GM19351 (cell line): Measurements from ENCODE around the gene NPDC1.
"Not testable (repeated sequence)": the region's sequence is repeated elsewhere in the genome, so short reads cannot be mapped to it uniquely, and the experiment has no call there.

Source experiments
- ATAC-seq: cut with Tn5 transposase; IDR thresholded peaks from one replicate; pipeline ENCODE4 v1.9.1; 2021; ENCODE audit warnings: mild to moderate bottlenecking, moderate library complexity; ENCODE audit not compliant: unreplicated experiment

Gene NPDC1

DNA sequence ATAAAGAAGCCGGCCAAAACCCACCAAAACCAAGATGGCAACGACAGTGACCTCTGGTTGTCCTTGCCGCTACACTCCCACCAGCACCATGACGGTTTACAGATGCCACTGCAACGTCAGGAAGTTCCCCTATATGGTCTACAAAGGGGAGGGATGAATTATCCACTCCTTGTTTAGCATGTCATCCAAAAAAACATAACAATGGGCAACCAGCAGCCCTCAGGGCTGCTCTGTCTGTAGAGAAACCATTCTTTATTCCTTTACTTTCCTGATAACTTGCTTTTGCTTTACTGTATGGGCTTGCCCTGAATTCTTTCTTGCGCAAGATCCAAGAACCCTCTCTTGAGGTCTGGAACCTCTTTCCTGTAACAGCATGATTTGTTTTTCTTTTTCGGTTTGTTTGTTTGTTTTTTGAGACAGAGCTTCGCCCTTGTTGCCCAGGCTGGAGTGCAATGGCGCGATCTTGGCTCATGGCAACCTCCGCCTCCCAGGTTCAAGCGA is 29.3 kb upstream of the NPDC1 start:
- ATAC-seq = no peak

DNA sequence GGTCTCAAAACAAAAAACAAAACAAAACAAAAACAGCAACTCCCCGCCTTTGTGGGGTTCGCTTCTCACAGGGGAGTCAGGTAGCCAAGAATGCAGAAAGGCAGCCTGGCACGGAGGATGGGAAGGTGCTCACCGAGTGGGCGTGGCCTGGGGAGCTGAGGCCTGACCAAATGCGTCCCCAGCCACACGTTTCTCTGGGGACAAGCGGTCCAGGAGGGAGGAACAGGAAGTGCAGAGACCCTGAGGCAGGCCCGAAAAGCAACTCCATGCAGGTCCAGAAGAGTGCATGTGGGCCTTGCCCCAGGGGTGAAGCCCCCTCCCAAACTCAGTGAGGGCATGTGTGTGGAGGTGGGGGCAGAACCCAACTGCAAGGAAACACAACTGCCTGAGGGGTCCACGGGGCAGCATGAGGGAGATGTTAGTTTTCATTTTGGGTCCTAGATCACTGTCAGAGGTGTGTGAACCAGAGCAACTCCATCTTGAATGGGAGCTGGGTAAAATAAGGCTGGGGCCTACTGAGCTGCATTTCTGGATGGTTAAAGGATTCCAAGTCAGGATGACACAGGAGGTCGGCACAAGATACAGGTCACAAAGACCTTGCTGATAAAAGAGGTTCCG is 28.8 kb upstream of the NPDC1 start:
- no peak for ATAC-seq

DNA sequence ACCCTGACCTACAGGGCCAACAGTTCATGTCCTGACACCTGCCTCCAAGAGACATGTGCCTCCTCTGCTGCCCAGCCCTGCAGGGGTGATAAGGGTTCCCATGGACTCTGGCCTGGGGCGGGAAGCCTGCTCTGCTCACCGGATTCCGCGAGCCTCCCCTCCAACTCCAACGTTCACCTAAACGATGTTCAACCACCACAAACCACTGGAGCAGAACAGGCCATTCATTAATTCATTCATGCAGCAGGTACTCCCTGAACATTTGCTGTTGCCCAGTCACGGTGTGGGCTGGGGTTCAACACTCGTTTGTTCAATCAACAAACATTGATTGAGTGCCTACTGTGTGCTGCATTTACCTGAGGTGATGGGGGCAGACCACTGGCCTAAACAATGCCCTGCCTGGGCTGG is 28.0 kb upstream of the NPDC1 start:
- ATAC-seq = no peak

DNA sequence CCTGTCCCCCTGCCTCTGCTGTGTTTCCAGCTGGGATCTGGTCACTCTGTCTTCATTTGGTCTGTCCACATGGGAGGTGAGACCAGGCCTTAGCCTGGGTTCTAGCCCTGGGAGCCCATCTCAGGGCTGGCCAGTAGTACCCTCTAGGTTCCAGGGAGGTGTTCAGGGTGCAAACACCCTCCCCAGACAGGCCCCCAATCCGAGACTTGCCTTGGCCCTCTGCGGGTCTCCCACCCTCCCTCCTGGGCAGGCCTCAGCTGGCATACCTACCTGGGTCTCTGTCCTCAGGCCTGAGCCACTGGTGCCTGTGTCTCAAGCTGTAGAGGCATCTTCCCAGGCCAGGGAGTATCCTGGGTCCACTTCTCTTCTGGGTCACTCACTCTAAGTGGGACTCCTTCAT is 25.3 kb upstream of the NPDC1 start:
- ATAC-seq = no peak

DNA sequence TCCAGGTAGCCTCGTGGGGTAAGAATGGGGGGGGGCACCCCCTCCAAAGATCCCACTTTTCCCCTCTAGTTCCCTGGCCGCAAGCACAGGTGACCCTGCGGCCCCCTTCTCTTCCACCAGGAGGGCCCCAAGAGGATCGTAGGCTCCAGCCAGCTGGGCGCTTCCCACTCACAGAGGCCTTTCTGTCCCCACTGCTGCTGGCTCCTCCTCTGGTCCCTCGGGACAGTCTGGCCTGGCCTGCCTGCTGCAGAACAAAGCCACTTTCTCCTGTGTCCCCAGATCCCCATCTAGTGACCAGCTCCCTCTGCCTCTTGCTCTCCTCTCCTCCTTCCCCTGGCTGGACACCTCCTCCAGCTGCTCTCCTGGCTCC is 24.9 kb upstream of the NPDC1 start:
- ATAC-seq = no peak

DNA sequence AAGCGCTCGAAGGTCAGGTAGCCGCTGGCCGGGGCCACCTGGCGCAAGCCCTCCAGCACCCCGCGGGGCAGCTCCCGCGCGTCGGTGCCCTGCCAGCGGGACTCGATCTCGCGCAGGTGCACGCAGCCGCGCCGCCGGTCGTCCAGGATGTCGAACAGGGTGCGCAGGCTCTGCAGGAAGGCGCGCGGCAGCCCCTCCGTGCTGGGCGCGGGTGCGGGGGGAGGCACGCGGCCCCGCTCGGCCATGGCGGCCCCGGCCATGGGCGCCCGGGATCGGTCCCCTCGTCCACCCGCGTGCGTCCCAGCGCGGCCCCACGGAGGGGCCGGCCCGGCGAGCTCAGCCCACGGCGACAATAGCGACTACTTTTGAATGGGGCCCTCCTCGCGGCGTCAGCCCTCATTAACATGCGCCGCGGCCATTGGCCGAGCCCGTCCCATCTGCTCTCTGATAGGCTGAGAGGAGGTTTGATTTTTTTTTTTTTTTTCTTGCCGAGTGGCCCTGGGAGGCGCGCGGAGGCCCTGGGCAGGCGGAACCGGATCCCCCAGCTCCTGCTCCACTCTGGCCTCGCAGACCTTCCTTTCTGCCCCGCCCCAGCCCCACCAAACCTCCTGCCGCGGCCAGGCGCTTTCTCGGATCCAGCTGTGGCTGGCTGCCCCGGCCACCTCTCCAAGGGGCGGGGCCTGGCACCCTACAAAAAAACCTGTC is 24.4 kb upstream of the NPDC1 start, which contains the start of gene SAPCD2:
Gene SAPCD2, minus strand, starts transcription at position 357 of the 705 bp plus-strand sequence. Its CDS starts 97 bp downstream, at position 260.
- peak; percentile 75 for ATAC-seq

DNA sequence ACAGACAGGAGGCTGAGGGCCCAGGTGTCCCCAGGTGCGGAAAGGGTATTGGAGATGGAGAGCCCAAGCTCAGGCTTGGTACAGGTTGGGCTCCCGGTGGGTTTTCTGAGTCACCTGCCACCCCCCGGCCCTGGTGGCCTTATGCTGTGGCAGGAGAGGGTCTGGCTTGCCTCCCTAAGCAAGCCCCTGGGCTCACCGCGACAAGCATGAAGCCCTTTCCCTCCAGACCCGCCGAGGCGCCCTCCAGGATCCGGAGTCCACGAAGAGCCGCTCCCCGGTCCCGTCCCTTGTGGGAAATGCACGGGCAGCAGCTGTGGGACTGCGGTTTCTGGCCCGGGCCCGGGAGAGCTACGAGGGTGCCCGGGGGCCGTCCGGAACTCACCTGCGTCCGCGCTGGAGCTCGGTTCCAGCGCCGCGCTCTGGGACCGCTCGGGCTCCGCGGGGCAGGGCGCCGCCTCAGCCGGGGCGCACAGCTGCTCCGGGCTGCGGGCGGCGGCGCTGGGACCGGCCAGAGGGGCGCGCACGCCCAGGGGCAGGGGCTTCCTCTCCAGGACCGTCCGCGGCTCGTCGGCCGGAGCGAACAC is 23.6 kb upstream of the NPDC1 start:
- peak; percentile 8 for ATAC-seq

DNA sequence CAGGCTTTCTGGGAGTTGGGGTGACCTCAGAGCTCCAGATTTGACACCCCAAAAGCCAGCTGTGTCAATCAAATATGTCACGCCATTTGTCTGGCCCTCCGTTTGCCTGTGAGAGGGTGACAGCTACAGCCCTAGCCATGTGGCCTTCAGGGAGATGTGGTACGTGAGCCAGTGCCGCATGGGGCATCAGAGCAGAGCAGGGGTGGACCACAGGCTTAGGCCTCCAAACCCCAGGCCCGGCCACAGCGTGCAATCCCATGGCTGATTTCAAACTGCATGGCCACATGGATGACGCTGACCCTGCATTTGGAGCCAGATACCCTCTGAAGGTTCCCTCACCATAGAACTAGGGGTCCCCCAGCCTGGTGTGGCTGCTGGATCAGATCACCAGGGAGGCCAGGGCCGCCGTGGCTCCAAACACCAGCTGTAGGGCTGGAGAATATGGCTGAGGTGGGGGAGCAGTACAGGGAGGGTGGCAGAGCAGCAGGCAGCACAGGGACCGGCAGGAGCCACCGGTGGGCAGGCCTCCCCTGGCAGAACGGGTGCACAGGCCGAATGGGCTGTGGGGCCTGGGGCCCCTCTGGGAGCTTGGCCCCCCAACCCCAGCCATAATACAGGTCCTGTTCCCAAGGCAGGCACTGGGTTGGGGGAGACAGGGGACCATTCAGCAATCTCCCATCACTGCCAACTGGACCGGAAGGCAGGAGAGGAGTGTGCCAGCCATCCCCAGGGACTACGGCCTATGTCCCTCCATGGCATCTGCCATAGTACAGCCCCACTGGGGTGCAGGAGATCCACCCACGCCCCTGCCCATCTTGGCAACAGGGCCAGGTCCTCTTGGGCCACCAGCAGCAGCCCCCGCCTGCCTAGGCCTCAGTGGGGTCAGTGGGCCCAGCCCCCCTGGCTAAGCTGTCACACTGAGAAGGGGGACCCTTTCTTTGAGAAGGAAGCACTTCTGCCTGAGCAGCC is 22.8 kb upstream of the NPDC1 start:
- no peak for ATAC-seq

DNA sequence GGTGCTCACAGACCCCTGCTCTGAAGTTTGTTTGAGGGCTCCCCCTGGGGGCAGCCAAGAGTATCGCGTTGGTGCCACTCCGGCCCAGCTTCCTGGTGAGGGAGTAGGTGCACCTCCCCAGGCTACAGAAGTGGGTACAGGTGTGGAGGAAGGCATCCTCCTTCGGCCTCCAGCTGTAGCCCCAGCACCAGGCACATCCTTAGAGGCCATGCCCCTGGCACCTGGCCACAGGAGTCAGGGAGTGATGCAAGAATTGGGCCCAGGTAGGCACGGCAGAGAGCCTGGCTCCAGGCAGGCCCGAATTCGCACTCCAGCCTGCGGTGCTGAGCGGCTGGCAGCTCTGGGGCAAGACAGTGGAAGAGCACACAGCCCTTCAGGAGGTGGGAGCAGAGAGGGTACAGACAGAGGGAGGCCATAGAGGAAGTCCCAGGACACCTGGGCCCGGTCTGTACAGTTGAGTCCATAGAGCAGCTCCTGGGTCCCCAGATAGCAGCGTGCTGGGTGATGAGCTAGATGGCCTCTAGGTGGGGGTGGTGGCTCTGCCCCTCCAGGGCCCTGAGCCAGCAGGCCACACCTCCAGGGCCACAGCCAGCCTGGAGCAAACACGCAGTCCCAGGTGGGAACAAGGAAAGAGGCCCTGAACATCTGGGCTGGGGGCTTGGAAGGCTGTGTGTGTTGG is 22.0 kb upstream of the NPDC1 start:
- ATAC-seq = peak; percentile 31

DNA sequence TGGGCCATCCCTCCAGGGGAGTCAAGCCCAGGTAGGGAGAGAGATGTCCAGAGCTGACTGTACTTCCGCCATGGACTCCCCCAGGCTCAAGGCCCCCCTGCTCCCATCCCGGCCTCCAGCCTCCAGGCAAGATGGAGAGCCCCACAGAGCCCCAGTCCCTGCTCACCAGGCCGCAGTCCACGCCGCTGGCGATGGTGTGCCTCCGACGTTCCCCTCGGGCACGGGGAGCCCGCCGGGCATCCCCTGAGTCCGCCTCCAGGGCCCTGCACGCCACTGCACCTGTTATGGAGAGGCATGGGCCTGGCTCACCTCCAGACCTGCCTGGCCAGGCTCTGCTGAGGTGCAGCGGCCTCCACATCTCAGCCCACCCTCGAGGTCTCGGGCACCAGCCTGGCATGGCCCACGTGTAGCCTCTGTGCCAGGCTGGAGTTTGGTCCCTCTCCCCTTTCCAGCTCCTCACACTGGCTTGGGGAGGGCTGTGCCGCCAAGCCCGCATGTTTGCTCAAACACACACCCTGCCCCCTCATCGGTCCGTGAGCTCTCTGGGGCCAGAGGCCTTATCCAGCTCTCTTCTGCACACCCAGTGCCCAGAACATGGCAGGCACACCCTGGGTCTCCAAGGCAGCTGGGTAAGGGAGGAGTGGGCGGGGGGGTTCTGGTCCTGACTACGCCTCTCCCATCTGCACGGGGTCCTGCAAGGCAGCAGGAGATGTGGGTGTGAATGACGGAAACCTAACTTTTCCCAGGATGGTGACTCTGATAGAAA is 20.3 kb upstream of the NPDC1 start:
- ATAC-seq = no peak

DNA sequence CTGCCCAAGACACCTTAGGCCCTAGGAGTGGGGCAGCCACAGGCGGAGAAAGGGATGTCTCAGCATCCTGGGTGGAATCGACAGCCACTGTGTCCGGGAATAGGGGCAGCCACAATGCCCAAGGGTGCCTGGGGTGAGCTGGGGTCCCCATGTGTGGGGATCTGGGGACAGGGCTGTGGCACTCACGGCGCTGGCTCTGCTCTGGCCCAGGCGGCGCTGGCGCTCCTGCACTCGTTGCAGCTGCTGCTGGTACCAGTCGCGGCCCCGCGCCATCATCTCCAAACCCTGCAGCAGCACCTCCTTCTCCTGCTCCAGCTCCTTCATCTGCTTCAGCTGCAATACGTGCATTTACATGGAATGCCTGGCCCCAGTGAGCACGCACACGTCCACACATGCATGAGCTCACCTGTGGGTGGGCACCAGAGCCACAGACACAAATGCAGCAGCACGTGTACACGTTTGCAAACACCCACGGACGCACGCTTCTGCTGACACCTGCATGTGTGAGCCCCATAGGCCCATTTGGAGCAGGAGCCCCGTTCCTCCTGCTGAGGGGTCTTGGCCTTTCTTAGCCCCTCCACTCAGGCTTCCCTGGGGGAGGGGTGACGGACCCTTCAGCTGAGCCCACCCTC is 19.5 kb upstream of the NPDC1 start:
- ATAC-seq = no peak

DNA sequence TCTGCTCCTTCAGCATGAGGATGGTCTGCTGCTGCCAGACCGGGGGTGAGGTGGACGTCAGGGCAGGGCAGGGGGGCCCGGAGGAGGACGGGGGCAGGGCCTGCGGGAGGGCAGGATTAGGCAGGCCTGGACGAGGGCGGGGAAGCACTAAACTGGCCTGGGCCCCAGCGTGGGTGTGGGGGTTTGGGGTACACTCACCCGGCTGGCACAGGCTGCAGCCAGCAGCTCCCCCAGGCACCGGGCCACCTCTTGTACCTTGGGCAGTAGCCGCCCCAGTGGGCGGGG is 18.8 kb upstream of the NPDC1 start:
- ATAC-seq = no peak

DNA sequence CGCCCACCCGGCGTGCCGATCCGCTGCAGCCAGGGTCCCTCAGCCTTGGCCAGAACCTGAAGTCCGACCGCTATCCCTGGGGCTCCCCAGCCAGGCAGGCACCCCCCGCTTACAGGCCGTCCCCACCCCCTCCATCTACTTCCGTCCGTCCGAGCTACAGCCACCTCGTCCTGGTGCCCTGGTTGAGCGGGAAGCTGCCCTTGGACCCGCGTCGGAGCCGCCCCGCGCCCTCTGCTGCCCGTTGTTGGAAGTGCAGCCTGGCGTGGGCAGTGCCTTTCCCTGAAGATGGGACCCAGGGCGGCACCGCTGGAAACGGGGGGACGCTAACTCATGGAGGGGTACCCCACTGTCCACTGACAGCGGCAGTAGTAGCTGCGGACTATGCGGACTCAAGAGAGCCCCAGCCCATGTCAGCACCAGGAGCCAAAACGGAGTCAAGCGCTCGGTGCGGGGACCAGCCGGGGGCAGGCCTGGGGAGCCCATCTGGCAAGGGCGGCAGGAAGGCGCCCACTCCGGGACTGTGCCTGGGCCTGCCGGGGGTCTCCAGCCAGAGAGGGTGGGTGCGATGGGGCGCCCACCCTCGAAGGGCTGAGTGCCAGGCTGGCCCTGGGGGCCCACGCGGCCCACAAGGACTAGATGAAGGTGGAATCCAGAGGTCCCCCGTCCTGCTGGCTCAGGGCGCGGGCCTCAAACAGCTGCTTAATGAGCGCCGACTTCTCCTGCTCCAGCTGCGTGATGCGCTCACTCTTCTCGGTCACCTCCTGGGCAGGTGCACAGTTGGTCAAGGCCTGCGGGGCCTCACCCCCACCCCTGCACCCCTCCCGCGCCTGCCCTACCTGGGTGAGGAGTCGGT is 18.3 kb upstream of the NPDC1 start:
- ATAC-seq = no peak

DNA sequence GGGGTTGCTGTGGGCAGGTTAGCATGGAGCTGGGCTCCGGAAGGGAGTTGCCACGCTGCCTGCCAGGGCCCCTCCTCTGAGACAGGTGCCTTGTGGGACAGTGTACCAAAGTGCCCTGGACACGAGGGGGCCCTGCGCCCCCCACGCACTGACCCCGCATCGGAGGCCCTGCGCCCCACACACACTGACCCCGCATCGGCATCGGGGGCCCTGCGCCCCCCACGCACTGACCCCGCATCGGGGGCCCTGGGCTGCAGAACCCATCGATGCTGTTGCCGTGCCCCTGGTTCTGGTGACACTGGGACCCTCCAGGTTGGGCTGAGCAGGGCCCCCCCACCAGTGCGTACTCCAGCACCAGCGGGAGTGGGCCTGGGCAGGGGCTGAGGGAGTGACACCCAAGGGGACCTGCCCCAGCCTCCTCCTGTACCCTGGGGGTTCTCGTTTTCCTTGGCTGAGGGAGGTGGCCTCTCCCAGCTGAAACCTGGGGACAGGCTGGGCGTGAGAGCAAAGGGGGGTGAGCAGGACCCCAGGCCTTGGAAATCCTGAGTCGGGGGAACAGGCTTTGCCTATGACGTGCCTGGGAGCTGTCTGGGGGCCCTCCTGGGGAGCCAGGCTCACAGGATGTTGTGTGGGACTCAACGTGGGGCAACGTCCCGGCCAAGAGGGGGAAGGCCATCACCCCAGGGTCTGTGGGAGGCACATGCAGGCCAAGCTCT is 17.5 kb upstream of the NPDC1 start:
- ATAC-seq = no peak

DNA sequence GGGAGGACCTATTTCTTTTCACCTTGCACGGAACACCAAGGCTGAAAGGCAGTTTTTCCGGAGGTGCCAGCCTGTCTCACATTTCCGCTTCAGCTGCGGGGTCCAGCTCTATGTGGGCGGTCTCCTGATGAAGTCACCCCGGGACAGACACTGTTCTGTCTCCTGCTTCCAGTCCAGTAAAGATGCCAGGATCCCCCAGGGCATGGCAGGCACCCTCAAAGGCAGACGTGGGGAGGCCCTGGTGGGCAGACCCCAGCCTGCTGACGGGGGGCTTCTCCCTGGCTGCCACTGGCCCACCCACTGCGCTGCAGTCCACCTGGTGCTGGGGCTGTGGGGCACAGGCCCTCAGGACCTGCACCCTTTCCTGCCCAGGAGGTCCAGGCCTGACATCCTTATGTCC is 16.8 kb upstream of the NPDC1 start:
- not testable (repeated sequence) for ATAC-seq

DNA sequence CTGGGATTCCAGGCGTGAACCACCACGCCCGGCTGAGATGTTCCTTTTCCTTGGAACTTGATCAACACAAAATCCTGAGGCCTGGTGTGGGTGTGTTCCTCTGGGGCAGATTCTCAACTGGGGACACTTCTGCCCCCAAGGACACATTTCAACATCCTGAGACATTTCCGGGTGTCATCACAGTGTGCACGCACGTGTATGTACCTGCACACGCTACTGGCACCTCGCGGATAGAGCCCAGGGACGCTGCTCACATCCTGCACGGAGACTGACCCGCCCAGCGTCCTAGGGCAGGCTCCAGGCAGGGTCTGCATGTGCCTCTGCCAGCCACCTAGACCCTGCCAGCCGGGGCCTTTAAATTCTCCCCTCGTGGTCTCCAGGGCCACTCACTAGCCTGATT is 16.4 kb upstream of the NPDC1 start:
- ATAC-seq = no peak

DNA sequence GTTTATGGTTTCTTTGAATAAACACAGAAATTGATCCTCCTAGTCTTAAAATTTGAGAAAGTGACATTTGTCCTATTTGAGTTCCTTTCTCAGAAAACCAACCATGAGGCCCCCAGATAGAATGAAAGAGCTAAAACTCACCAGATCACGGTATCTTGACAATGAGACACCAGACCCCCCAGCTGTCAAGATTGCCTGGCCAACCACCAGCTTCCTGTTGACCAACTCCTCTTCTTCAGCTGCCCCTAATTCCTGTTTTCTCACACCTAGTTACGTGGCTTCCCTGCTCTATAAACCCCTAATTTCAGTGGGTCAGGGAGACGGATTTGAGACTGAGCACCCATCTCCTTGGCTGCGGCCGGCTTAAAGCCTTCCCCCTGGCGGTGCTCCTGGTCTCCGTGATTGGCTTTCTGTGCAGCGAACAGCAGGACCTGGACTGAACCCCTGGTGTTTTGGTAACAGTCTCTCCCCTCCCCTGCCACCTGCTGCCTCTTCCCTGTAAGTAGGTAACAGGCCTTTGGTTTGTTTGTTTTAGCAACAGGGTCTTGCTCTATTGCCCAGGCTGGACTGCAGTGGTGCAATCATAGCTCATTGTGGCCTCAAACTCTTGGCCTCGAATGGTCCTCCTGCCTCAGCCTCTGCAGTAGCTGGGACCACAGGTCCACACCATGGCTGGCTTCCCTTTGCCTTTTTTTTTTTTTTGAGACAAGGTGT is 12.7 kb upstream of the NPDC1 start:
- no peak for ATAC-seq
